ENCODE data around the gene STYX.
A peak's percentile ranks its signal among the peaks of the same experiment; 100 is the strongest.
"Not testable (repeated sequence)": the region's sequence is repeated elsewhere in the genome, so short reads cannot be mapped to it uniquely, and the experiment has no call there.

STYX gene

GRCh38 chr14:52729035-52729434, 931 bp upstream of the STYX start:
- not testable (repeated sequence) for DNase-seq

GRCh38 chr14:52729585-52729924, 411 bp upstream of the STYX start:
- DNase-seq = no peak

GRCh38 chr14:52730709-52731111, 744 bp downstream of the STYX start:
- DNase-seq = peak; percentile 17

- no peak for DNase-seq
Measured at GRCh38 chr14:52733824-52734223, 3.9 kb downstream of the STYX start.

- no peak for DNase-seq
Measured at GRCh38 chr14:52735921-52736489, 6.0 kb downstream of the STYX start.

GRCh38 chr14:52738409-52738808, 8.4 kb downstream of the STYX start:
- no peak for DNase-seq

- DNase-seq = no peak
Measured at GRCh38 chr14:52740751-52741150, 10.8 kb downstream of the STYX start.

GRCh38 chr14:52741865-52742264, 11.9 kb downstream of the STYX start:
- no peak for DNase-seq

GRCh38 chr14:52748647-52749292, 18.8 kb downstream of the STYX start:
- DNase-seq = no peak

GRCh38 chr14:52755607-52756316, 25.8 kb downstream of the STYX start:
- DNase-seq = no peak

- DNase-seq = no peak
Measured at GRCh38 chr14:52759145-52759544, 29.2 kb downstream of the STYX start.

- DNase-seq = not testable (repeated sequence)
Measured at GRCh38 chr14:52762923-52763322, 33.0 kb downstream of the STYX start.

GRCh38 chr14:52767058-52767833, 37.3 kb downstream of the STYX start:
- no peak for DNase-seq

- DNase-seq = no peak
Measured at GRCh38 chr14:52769887-52770286, 39.9 kb downstream of the STYX start.

- DNase-seq = no peak
Measured at GRCh38 chr14:52776816-52777215, 46.9 kb downstream of the STYX start.

- DNase-seq = no peak
Measured at GRCh38 chr14:52778702-52779101, 48.7 kb downstream of the STYX start.

- DNase-seq = no peak
Measured at GRCh38 chr14:52780893-52781292, 50.9 kb downstream of the STYX start.

GRCh38 chr14:52781629-52782028, 51.7 kb downstream of the STYX start:
- DNase-seq = no peak

- DNase-seq = no peak
Measured at GRCh38 chr14:52783206-52783605, 53.2 kb downstream of the STYX start.

GRCh38 chr14:52786887-52787286, 56.9 kb downstream of the STYX start:
- no peak for DNase-seq

- no peak for DNase-seq
Measured at GRCh38 chr14:52789118-52789517, 59.2 kb downstream of the STYX start.

- no peak for DNase-seq
Measured at GRCh38 chr14:52790011-52790755, 60.2 kb downstream of the STYX start.

- no peak for DNase-seq
Measured at GRCh38 chr14:52790756-52791222, 60.8 kb downstream of the STYX start.
